ENCODE measurements around the gene NME5. TPM values are rescaled to one million over a fixed set of nuclear protein-coding genes. Genes with fewer than 3 reads are reported as not detected.

NME5 gene
- polyA plus RNA-seq, 1 donor from 2014 or later = 17.0 TPM

- Histone ChIP-seq H3K9me3 (ENCODE audit: low read length) (no peaks in the 10 kb centered on the region), H4K20me1 (ENCODE audit: insufficient read depth) (no peaks in the 10 kb centered on the region), H3K27me3 (ENCODE audit: insufficient read depth, low read depth, low read length) (no peaks in the 10 kb centered on the region), H3K27ac (ENCODE audit: low read length) (no peak overlapping the region), H3K9ac (ENCODE audit: low read length) (no peak overlapping the region), H3K4me2 (ENCODE audit: low read length) (no peak overlapping the region), H3K79me2 (replicated peaks; ENCODE audit: insufficient read depth, low read length) (no peaks in the 10 kb centered on the region), H2AFZ (ENCODE audit: low read depth, low read length) (no peak overlapping the region), H3K9me2 (ENCODE audit: insufficient read depth, low read length) (no peaks in the 10 kb centered on the region), H3F3A (ENCODE audit: insufficient read depth, low read length, poor library complexity, severe bottlenecking) (no peaks in the 10 kb centered on the region), H3K36me3 (ENCODE audit: insufficient read depth, low read length) (no peaks in the 10 kb centered on the region), H3K4me3 (ENCODE audit: low read length) (no peak overlapping the region)
- no peak for TF ChIP-seq SMC3 (conservative IDR thresholded peaks at IDR 0.05; ENCODE audit: poor library complexity)
- TF ChIP-seq EP300 (conservative IDR thresholded peaks at IDR 0.05; ENCODE audit: poor library complexity, severe bottlenecking) = no peak
- no peak for TF ChIP-seq RAD21 (conservative IDR thresholded peaks at IDR 0.05)
- no peak for TF ChIP-seq MXI1 (conservative IDR thresholded peaks at IDR 0.05; ENCODE audit: poor library complexity, severe bottlenecking)
- TF ChIP-seq TAF1 (IDR thresholded peaks at IDR 0.05; ENCODE audit: low read depth) = no peak
- TF ChIP-seq REST (IDR thresholded peaks at IDR 0.05; ENCODE audit: borderline replicate concordance) = no peak
- no peak for TF ChIP-seq EZH2 (IDR thresholded peaks at IDR 0.05; ENCODE audit: borderline replicate concordance, insufficient read depth, low read length, poor library complexity, severe bottlenecking)
- TF ChIP-seq CTCF (IDR thresholded peaks at IDR 0.05; ENCODE audit: poor library complexity, severe bottlenecking) = no peak
- no peak for TF ChIP-seq POLR2AphosphoS5 (IDR thresholded peaks at IDR 0.05)
These were observed 43.9 kb downstream of the NME5 start for GRCh38 chr5:138095100-138095907.

- H3K9me2 ChIP-seq (ENCODE audit: insufficient read depth, low read length) = no peaks in the 10 kb centered on the region
- TF ChIP-seq RAD21 (conservative IDR thresholded peaks at IDR 0.05) (no peak), CTCF (IDR thresholded peaks at IDR 0.05; ENCODE audit: poor library complexity, severe bottlenecking) (no peak), SMC3 (conservative IDR thresholded peaks at IDR 0.05; ENCODE audit: poor library complexity) (no peak)
- no peak overlapping the region for H3K4me3 ChIP-seq (ENCODE audit: low read length)
These were observed 46.2 kb downstream of the NME5 start for GRCh38 chr5:138093036-138093435.

More at GRCh38 chr5:138093036-138093435, 46.2 kb downstream of the NME5 start:
- H3K4me2 ChIP-seq (ENCODE audit: low read length) = no peak overlapping the region
- H3K27me3 ChIP-seq (ENCODE audit: insufficient read depth, low read depth, low read length) = no peaks in the 10 kb centered on the region
- no peak overlapping the region for H3K27ac ChIP-seq (ENCODE audit: low read length)
- H4K20me1 ChIP-seq (ENCODE audit: insufficient read depth) = no peaks in the 10 kb centered on the region
- H3K36me3 ChIP-seq (ENCODE audit: insufficient read depth, low read length) = no peaks in the 10 kb centered on the region
- H3F3A ChIP-seq (ENCODE audit: insufficient read depth, low read length, poor library complexity, severe bottlenecking) = no peaks in the 10 kb centered on the region
- no peaks in the 10 kb centered on the region for H3K79me2 ChIP-seq (replicated peaks; ENCODE audit: insufficient read depth, low read length)
- H2AFZ ChIP-seq (ENCODE audit: low read depth, low read length) = no peak overlapping the region
- no peak overlapping the region for H3K9ac ChIP-seq (ENCODE audit: low read length)
- no peaks in the 10 kb centered on the region for H3K9me3 ChIP-seq (ENCODE audit: low read length)
